ENCODE results near the gene SLC6A2. TPM values are rescaled to one million over a fixed set of nuclear protein-coding genes. Genes with fewer than 3 reads are reported as not detected.

The SLC6A2 gene
- total and polyA plus RNA-seq, 2 of the 13 experiments (the other 11 are each of a cell fraction or from before 2014, with no cell fraction given): 0.62 to 0.66 TPM

- no peak for ATAC-seq
- no peak for DNase-seq (ENCODE audit: low spot score)
- H3K36me3 ChIP-seq (replicated peaks in 1 of 2; ENCODE audit: control insufficient read depth in 1 of 2, insufficient read depth in 2 of 2, low read length in 2 of 2): no peaks in the 10 kb centered on the region
- no peaks in the 10 kb centered on the region for H3K79me2 ChIP-seq (ENCODE audit: insufficient read depth, low read length)
- H3K27me3 ChIP-seq (ENCODE audit: control insufficient read depth in 1 of 2, insufficient read depth in 2 of 2, low read length in 2 of 2): no peaks in the 10 kb centered on the region
- no peaks in the 10 kb centered on the region for H4K20me1 ChIP-seq (ENCODE audit: insufficient read depth, low read length)
- no peaks in the 10 kb centered on the region for H3K9me3 ChIP-seq (ENCODE audit: low read length)
- H3K9ac ChIP-seq (ENCODE audit: insufficient read depth, low read depth, low read length): no peak overlapping the region
- H3K4me2 ChIP-seq (ENCODE audit: low read depth, low read length): no peak overlapping the region
- no peak for TF ChIP-seq MIXL1 (CRISPR knock-in tag; IDR thresholded peaks at IDR 0.05)
- TF ChIP-seq ZNF207 (IDR thresholded peaks at IDR 0.05; ENCODE audit: borderline replicate concordance): no peak
- TF ChIP-seq PHF8 (CRISPR knock-in tag; IDR thresholded peaks at IDR 0.05): no peak
- TF ChIP-seq FOXJ3 (CRISPR knock-in tag; IDR thresholded peaks at IDR 0.05; ENCODE audit: borderline replicate concordance): no peak
- TF ChIP-seq EEA1 (CRISPR knock-in tag; IDR thresholded peaks at IDR 0.05; ENCODE audit: borderline replicate concordance): no peak
- TF ChIP-seq CERS6 (CRISPR knock-in tag; IDR thresholded peaks at IDR 0.05): no peak
- TF ChIP-seq ZNF547 (CRISPR knock-in tag; IDR thresholded peaks at IDR 0.05): no peak
- no peak for TF ChIP-seq RNF219 (CRISPR knock-in tag; IDR thresholded peaks at IDR 0.05)
- TF ChIP-seq ATF3 (CRISPR knock-in tag; IDR thresholded peaks at IDR 0.05): no peak
- TF ChIP-seq HOXD1 (CRISPR knock-in tag; IDR thresholded peaks at IDR 0.05): no peak
- TF ChIP-seq PRMT3 (CRISPR knock-in tag; IDR thresholded peaks at IDR 0.05; ENCODE audit: borderline replicate concordance, low read depth): no peak
- TF ChIP-seq ZNF280B (CRISPR knock-in tag; IDR thresholded peaks at IDR 0.05; ENCODE audit: borderline replicate concordance): no peak
- no peak for TF ChIP-seq ETV6 (CRISPR knock-in tag; conservative IDR thresholded peaks at IDR 0.05)
- no peak for TF ChIP-seq REST (IDR thresholded peaks at IDR 0.05; ENCODE audit: borderline replicate concordance in 1 of 2, low read depth in 1 of 2, low read length in 2 of 2)
- intact Hi-C loops (cut with micrococcal nuclease; ENCODE audit: unreplicated experiment): loop anchor here (5.0 kb wide), 2 partner anchors 117 to 213 kb away; partner anchors contain the start of gene LPCAT2
- 94% methylated on average over 5 of the region's 5 CpGs for WGBS (ENCODE audit: low lambda C conversion rate)
- in situ Hi-C loops (cut with HindIII; ENCODE audit: extremely low pct_ligation_motif_present, low pct_unique_long_range_greater_than_20kb): no loop called here
- no peak overlapping the region for H2AFZ ChIP-seq (ENCODE audit: low read length)
- no peak overlapping the region for H3K4me3 ChIP-seq (replicated peaks in 1 of 3; ENCODE audit: insufficient read depth in 1 of 3, low read depth in 2 of 3, low read length in 3 of 3)
- H3K27ac ChIP-seq (ENCODE audit: extremely low read length, insufficient read depth, low read length): no peak overlapping the region
- no peak for FAIRE-seq
- CTCF ChIA-PET (ENCODE audit: low intra/inter-chr PET ratio, low total read pairs): no interaction called here
- BruUV-seq (replicated peaks): no TSS peak
- POLR2A ChIA-PET: no interaction called here
- H3K4me1 ChIP-seq (ENCODE audit: insufficient read depth, low read length): peaks cover 46% of the 10 kb centered on the region
Observed at GRCh38 chr16:55624696-55625095, 31.1 kb upstream of the SLC6A2 start.
